NCI-H510A (cell line): ENCODE results near the gene SAP25.

Experiments used
- DNase-seq: peaks from one replicate; lab custom pipeline; 2025; lab: John Stamatoyannopoulos, UW

SAP25 gene

DNA sequence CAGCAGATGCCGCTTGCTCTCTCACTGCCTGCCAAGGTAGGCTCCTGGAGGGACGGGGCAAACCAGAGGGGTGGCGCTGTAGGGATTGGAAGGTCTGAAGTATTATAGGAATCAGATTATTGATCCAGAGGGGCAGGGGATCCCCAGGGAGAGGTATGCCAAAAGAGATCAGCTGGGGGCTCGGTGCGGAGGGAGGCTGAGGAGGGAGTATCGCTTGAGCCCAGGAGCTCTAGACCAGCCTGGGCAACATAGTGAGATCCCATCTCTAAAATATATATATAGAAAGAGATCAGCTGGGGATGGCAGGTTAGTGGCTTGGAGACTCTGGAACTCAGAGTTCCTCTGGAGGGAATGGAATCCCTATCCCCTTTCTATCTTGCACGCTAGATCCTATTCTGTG lies 21.5 kb upstream of the SAP25 start:
- DNase-seq = no peak

- DNase-seq = no peak
Measured at GRCh38 chr7:100591596-100591995, 17.9 kb upstream of the SAP25 start.

DNA sequence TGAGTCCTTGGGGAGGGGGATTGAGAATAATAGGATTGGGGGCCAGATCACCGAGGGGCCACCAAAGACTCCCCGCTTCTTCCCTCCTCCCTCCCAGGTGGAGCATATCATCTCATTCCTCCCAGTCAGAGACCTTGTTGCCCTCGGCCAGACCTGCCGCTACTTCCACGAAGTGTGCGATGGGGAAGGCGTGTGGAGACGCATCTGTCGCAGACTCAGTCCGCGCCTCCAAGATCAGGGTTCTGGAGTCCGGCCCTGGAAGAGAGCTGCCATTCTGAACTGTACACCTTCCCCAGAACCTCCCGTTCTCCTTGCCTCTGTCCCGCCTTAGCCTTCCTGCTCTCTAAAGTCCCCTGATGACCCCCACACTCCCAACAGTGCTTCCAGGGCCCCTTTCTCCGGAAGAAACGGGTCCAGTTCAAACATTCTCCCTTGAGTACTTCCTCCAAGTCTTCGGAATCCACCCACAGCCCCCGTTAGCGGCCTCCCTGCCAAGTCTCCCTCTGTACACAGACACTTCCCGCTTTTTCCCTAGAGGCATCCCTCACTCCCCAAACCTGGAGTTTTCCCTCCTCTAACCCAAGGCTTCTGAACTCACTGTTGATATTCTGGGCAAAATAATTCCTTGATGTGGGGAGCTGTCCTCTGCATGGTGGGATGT lies 16.5 kb upstream of the SAP25 start:
- DNase-seq = no peak

DNA sequence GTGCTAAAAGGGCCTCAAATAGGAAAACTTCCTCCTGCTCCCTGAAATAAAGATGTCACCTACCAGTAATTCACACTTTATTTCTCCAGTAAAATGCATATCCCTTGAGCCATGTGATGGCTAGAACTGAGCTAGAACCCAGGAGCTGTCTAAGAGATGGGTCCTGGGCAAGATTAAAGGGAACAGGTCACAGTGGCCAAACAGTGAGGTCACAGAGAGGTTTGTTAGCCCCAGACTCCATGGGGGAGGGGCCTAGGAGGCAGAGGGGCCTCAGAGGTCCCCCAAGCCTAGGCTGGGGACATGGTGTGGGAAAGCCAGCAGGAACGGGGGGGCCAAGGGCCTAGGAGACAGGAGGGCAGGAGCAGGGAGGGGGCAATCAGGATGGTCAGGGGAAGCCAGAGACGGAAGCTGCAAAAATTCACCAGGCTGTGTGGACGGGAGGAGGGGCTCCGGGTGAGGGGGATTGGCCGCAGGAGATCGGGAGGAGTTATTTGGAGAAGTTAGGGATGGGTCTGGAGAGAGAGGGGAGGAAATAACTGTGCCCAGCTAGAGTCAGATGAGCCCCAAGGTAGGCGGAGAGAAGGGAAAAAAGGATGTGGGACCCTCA lies 15.7 kb upstream of the SAP25 start:
- DNase-seq = no peak

- DNase-seq = no peak
Measured at GRCh38 chr7:100588438-100588837, 14.7 kb upstream of the SAP25 start.

DNA sequence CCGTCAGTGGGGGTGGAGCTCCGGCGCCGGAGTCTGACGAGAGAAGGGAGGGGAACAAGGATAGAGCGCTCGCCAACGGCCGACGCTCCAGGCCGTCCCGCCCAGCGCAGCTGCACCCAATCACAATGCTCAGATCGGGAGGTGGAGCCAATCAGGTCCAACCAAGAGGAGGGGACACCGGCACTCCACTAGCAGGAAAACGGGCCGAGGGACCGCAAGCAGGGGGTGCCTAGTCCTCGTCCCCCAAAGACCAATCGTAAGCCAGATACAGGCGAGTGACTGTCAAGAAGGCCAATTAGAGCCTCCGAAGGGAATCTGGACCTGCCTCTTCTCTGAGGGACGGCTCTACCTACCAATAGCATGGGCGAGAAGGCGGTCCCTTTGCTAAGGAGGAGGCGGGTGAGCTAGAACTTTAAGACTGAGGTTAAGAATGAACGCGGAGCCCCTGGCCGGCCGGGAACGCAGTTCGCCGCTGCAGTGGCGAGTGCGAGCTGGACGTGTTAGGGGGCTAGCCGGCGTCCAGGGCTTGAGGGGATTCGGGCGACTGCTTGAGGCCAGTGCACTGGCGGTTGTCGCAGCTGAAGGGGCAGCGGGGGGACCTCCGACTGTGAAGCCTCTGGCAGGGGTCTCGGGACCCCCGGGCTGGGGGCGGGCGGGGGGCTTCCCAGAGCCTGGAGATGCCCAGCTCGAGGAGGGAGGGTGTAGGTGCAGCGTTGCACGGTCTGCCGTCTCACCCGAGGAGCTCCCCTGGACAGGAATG lies 12.7 kb upstream of the SAP25 start, which contains the start of gene FBXO24:
Gene FBXO24, plus strand, starts transcription at position 63 of the 760 bp plus-strand sequence. Its CDS starts 298 bp downstream, at position 361.
- DNase-seq = peak; percentile 96

GRCh38 chr7:100585511-100586265 lies 12.0 kb upstream of the SAP25 start, which contains the start of gene LRCH4:
LRCH4 (minus strand) TSS chr7:100586129; CDS start chr7:100586100, 29 bp downstream.
- no peak for DNase-seq

DNA sequence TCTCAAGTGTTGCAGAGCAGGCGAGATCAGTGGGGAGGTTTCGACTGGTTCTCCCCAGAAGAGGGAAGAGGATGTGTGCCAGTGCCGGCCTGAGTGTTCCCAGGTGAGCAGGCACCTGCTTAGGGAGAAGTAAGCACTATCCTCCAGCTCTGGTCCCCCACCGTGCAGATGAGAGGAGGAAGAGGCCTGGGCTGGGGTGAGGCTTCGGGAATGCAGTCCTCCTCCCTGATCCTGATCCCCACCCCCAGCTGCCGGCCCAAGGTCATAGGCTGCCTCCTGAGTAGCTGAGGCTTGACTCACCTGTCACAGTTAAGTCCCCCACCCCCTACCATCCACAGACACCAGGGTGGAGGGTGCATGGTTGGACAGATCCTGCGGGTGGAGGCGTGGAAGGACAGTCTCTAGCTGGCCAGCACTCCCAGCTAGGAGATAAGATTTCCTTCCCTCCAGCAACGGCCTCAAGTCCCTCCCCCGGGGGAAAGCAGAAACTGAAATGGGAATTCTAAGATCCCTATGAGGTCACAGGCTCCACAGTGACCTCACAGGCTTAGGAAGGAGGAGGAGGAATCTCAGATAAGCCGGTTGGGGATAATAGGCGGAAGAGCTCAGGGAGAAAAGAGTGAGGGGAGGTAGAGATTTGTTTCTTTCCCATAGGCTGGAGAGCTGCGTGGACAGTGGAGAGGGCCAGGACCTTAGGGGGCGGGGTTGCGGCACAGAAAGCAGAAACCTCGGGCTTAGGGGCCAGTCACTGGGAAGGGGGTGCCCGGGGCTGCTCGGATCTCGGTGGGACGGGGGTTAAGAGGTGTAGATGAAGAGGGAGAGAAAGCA lies 11.2 kb upstream of the SAP25 start:
- peak; percentile 20 for DNase-seq

- DNase-seq = no peak
Measured at GRCh38 chr7:100584054-100584682, 10.5 kb upstream of the SAP25 start.

GRCh38 chr7:100583132-100584053 lies 9.7 kb upstream of the SAP25 start:
- DNase-seq = no peak

DNA sequence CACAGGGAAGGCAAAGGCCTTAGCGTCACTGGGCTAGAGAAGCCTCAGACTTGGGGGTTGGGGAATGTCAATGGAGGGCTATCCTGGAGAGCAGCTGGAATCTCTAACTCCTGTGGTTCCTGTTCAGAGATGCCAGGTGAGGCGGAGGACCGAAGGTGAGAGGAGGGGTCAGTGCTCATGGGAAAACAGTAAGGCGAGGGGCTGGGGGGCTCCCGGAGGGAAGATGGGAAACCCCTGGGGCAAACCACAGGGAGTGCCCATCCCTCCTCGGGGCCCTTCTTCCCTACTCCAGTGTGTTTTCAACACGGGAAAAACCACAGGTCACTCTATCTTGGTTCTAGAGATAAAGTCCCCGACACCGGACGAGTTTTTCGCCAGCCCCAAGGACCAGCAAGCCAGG lies 8.9 kb upstream of the SAP25 start:
- no peak for DNase-seq

DNA sequence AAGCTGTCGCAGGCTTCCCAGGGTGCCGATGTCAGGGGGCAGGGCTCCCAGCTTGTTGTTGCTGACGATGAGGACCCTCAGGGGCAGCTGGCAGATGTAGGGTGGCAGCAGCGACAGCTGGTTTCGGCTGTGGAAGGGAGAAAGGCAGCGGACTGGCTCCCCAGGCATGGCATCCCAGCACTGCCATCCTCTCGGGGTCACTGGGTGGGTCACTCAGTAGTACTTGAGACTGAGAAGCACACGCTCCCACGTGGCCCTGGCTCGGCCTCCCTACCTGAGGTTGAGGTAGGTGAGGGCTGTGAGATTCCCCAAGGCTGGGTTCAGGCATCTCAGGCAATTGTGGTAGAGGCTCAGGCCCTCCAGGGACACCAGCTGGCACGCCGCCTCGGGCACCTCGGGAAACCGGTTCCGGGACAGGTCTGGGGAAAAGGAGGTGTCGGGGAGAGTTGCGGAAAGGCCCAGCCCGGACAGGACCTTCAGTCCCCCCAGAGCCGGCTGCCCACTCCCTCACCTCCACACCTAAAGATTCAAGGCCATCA lies 8.4 kb upstream of the SAP25 start:
- DNase-seq = no peak

DNA sequence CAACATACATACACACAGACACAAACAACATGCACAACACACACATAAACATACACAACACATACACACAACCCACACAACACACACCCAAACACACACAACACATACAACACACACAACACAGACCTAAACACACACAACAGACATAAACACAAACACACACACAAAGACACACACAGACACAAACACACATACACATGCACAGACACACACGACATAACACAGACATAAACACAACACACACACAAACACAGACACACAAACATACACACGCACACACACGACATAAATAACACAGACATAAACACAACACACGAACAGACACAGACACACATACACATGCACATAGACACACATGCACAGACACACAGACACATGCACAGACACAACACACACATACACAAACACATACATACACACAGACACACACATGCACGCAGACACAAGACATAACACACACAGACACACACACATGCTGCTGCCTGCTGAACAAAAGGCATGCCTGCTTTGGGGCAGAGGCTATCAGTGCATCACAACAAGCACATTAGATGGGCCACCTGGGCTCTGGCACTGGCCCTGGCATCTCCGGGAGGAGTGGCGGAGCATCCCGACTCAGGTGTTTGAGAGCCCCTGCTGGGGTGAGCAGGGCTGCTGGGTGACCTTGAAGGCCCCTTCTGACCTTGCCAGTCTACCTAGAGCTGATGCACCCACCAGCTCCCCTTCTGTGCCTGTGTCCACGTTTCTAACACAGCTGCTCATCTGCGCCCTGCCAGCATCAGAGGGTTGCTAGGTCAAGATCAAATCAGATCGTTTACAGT lies 7.0 kb upstream of the SAP25 start:
- DNase-seq = no peak

DNA sequence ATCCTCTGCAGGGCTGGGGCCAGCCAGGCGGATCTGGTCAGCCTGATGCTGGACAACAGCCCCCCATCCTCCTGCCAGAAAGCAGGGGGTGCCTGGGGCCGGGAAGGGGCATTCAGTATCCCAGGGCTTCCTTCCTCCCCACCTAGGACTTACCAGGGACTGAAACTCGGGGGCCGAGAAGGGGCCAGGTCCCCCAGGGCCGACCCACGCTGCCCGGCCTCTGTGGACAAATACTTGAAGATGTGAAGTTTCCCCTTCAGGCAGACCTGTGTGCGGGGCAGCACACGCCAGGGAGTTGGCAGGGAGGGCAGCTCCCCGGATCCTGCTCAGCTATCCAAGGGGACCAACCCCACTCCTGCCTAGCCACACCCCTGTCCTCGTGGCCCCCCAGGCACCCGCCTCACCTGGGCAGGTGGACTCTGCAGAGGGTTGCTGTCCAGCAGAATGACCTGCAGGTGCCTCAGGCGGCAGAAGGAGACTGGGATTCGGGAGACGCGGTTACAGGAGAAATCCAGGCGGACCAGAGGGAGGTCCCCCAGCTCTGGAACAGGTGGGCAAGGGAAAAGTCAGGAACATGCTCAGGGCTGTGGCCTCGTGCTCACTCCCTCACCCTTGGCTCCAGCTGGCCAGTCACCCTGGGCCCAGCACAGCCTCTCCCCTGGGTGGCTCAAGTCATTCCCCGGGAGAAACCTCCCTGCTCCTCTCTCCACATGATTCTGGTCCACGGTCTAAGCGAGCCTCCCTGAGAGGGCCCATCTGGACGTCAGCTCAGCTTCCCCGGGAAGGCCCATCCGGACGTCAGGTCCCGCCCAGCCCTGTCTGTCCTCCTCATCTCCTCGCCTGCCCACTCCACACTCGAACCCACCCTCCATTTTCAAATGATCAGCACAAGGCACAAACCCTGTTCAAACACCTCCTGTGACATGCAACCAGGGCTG lies 4.8 kb upstream of the SAP25 start:
- no peak for DNase-seq

GRCh38 chr7:100577507-100577906 lies 3.8 kb upstream of the SAP25 start:
- DNase-seq = no peak

DNA sequence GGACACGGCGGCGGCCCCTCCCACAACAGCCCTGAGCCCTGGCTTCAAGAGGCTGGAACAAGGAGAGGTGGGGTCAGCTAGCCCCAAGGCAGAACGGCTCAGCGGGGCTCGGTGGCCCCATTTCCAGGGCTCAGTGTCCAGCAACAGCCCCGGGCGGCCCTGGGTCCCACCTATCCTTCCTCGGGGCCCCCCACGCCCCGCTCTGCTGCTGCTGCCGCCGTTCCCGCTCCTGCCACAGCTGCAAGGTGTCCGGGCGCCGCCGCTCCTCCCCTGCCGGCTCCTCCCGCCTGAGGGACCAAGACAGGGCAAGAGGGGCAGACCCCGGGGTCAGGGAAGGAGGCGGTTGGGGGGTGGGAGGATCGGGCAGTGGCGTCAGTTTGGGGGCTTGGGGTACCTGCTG lies 3.4 kb upstream of the SAP25 start:
- DNase-seq = no peak

DNA sequence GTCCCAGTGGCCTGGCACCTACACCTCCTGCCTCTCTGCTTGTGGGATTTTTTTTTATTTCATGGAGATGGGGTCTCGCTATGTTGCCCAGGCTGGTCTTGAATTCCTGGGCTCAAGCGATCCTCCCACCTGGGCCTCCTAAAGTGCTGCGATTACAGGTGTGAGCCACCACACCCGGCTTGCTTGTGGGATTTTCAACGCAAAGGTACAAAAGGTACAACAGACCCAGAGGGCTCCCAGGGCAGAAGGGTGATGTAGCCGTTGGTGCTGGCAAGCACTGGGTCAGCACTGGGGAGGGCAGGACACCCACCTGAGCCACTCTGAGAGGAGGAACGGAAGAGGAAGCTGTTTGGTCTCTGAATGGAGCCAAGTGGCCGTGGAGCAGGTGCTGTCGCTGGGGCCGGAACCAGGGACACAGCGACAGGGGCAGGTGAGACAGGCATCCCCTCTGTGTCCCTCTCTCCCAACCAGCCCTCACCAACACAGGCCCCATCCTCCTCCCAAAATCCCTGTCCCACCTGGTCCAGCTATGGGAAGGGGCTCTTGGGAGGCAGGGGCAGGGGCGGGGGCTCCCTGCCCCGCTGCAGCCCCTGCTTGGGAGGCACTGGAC lies 2.8 kb upstream of the SAP25 start:
- no peak for DNase-seq
